Measurements from ENCODE around the gene STAG1.

DNA sequence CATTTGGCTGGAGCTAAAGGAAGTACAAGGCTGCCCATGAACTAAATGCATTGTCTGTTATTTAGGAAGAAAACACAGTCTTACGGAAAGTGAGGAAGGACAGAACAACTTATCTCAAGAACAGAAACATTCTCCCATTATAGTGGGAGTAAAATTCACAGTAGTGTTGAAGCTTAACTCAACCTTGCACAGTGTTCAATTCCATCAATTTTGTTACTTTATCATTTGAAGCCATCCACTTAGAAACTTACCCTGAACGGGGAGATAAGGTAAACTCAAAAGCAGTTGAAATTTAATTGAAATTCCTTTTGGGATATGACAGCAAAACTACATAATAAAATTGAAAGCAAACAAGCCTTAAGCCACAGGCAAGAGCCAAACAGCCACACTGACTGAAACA is 315.1 kb downstream of the STAG1 start:
- TF ChIP-seq, protein P1, sequence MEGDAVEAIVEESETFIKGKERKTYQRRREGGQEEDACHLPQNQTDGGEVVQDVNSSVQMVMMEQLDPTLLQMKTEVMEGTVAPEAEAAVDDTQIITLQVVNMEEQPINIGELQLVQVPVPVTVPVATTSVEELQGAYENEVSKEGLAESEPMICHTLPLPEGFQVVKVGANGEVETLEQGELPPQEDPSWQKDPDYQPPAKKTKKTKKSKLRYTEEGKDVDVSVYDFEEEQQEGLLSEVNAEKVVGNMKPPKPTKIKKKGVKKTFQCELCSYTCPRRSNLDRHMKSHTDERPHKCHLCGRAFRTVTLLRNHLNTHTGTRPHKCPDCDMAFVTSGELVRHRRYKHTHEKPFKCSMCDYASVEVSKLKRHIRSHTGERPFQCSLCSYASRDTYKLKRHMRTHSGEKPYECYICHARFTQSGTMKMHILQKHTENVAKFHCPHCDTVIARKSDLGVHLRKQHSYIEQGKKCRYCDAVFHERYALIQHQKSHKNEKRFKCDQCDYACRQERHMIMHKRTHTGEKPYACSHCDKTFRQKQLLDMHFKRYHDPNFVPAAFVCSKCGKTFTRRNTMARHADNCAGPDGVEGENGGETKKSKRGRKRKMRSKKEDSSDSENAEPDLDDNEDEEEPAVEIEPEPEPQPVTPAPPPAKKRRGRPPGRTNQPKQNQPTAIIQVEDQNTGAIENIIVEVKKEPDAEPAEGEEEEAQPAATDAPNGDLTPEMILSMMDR (conservative IDR thresholded peaks at IDR 0.05 in 1 of 2, IDR thresholded peaks at IDR 0.05 in 1 of 2; ENCODE audit: low read depth in 1 of 2, low read length in 2 of 2): no peak
- TF ChIP-seq EZH2 (IDR thresholded peaks at IDR 0.05; ENCODE audit: low read length, missing control alignments): no peak

Data from fibroblast of lung (primary cell).